PC-3 (cell line): Measurements from ENCODE around the gene TOMM22. TPM values are rescaled to one million over a fixed set of nuclear protein-coding genes. Genes with fewer than 3 reads are reported as not detected.

Source experiments
- ATAC-seq: fragments of 200-7000 bp; cut with Tn5 transposase; 2 replicates; pipeline ENCODE4 v1.9.1; 2020; ENCODE audit warnings: mild to moderate bottlenecking, moderate library complexity
- BruUV-seq: library from RNA; stranded (reverse); fragments of 400-500 nt; replicated peaks from 2 replicates; lab custom pipeline; 2021; lab: Mats Ljungman, UMichigan
- CTCF ChIA-PET: fragments of 300-600 bp; sonication (Branson Sonifier 250); formaldehyde crosslinking; loops from one replicate; lab custom pipeline; 2022; ENCODE audit warnings: antibody characterized with exemption; lab: Charles Lee
- POLR2A ChIA-PET: fragments of 300-600 bp; sonication (Branson Sonifier 250); formaldehyde crosslinking; loops from one replicate; lab custom pipeline; 2022; ENCODE audit warnings: antibody characterized with exemption; ENCODE audit not compliant: unreplicated experiment; lab: Charles Lee
- DNase-seq: peaks from one replicate; pipeline ENCODE4 v3.0.0-alpha.2; 2015
- H2AFZ ChIP-seq: fragments of 300-600 bp; sonication (generic); 2 replicates; pipeline ENCODE4 v1.6.0; 2016; ENCODE audit warnings: antibody characterized with exemption, low read length
- H3F3A ChIP-seq: fragments of 300-600 bp; sonication (generic); one replicate; pipeline ENCODE4 v1.6.0; 2017; ENCODE audit warnings: antibody characterized with exemption, low read length, control low read depth, mild to moderate bottlenecking; ENCODE audit not compliant: unreplicated experiment
- H3K27ac ChIP-seq: fragments of 300-600 bp; sonication (generic); 2 replicates; pipeline ENCODE4 v1.5.1; 2016; ENCODE audit warnings: mild to moderate bottlenecking, low read length
- H3K27me3 ChIP-seq: fragments of 300-600 bp; sonication (generic); 2 replicates; pipeline ENCODE4 v1.6.1; 2016; ENCODE audit warnings: low read length, mixed read lengths
- H3K36me3 ChIP-seq: fragments of 300-600 bp; sonication (generic); 2 replicates; pipeline ENCODE4 v1.6.1; 2016; ENCODE audit warnings: low read depth, mixed run types, low read length, mixed read lengths
- H3K4me1 ChIP-seq: fragments of 300-600 bp; sonication (generic); 2 replicates; pipeline ENCODE4 v1.5.1; 2016; ENCODE audit warnings: low read length; ENCODE audit not compliant: insufficient read depth
- H3K4me2 ChIP-seq: fragments of 300-600 bp; sonication (generic); 2 replicates; pipeline ENCODE4 v1.6.0; 2016; ENCODE audit warnings: low read length
- H3K4me3 ChIP-seq: fragments of 300-600 bp; sonication (generic); 2 replicates; pipeline ENCODE4 v1.5.1; 2016; ENCODE audit warnings: mild to moderate bottlenecking, low read length, mixed read lengths
- H3K79me2 ChIP-seq: fragments of 300-600 bp; sonication (generic); 2 replicates; pipeline ENCODE4 v1.6.1; 2017; ENCODE audit warnings: low read length, mixed read lengths
- H3K9ac ChIP-seq: fragments of 300-600 bp; sonication (generic); 2 replicates; pipeline ENCODE4 v1.6.0; 2016; ENCODE audit warnings: mild to moderate bottlenecking, low read length
- H3K9me2 ChIP-seq: fragments of 300-600 bp; sonication (generic); replicated peaks from 2 replicates; pipeline ENCODE4 v1.6.1; 2016; ENCODE audit warnings: mixed run types, low read length, mixed read lengths
- H3K9me3 ChIP-seq: fragments of 300-600 bp; sonication (generic); 2 replicates; pipeline ENCODE4 v1.6.1; 2016; ENCODE audit warnings: low read length, mixed read lengths
- H4K20me1 ChIP-seq: fragments of 300-600 bp; sonication (generic); 2 replicates; pipeline ENCODE4 v1.6.1; 2016; ENCODE audit warnings: low read length, mixed read lengths
- CTCF ChIP-seq: fragments of 300-600 bp; sonication (generic); conservative IDR thresholded peaks from 2 replicates; pipeline ENCODE4 v1.5.1; 2017; ENCODE audit warnings: antibody characterized with exemption, low read depth, mild to moderate bottlenecking, low read length
- EZH2 ChIP-seq: fragments of 300-600 bp; sonication (generic); IDR thresholded peaks from one replicate; pipeline ENCODE4 v1.6.1; 2017; ENCODE audit warnings: antibody characterized with exemption, mild to moderate bottlenecking, low read length; ENCODE audit not compliant: unreplicated experiment
- EZH2phosphoT487 ChIP-seq: fragments of 300-600 bp; sonication (generic); IDR thresholded peaks from 2 replicates; pipeline ENCODE4 v1.6.1; 2018; ENCODE audit warnings: mild to moderate bottlenecking, antibody characterized with exemption, low read length, borderline replicate concordance
- intact Hi-C: fragments of 100-400 bp; cut with micrococcal nuclease; formaldehyde crosslinking; loops from 2 replicates; pipeline ENCODE4 v1.9.0; 2023
- total RNA-seq: library from RNA; depleted of rRNA; stranded (reverse); fragments of >200 nt; gene quantifications from 2 replicates; pipeline ENCODE4 v1.2.3, GENCODE V29; 2014

The TOMM22 gene
- total RNA-seq, 1 experiment from 2014 or later = 82.3 TPM

- Histone ChIP-seq H3K4me3 (no peak overlapping the region), H3K9me2 (no peaks in the 10 kb centered on the region), H3K9me3 (no peaks in the 10 kb centered on the region), H3K36me3 (0 out of 2 replicates have a peak, but pooled peaks cover 3% of the 10 kb centered on the region), H2AFZ (no peak overlapping the region), H3K4me2 (no peak overlapping the region), H3K79me2 (peaks cover 100% of the 10 kb centered on the region), H4K20me1 (peaks cover 60% of the 10 kb centered on the region), H3F3A (no peaks in the 10 kb centered on the region), H3K4me1 (peaks cover 28% of the 10 kb centered on the region), H3K27me3 (no peaks in the 10 kb centered on the region), H3K27ac (no peak overlapping the region), H3K9ac (no peak overlapping the region)
- ChIA-PET CTCF (no interaction called here), POLR2A (no interaction called here)
- intact Hi-C loops = no loop called here
- DNase-seq = peak; percentile 45
- no peak for ATAC-seq
- BruUV-seq = no TSS peak
- no peak for TF ChIP-seq EZH2phosphoT487
- TF ChIP-seq EZH2 = no peak
- no peak for TF ChIP-seq CTCF
These were observed 29.1 kb downstream of the TOMM22 start for GRCh38 chr22:38710866-38711265.

GRCh38 chr22:38712486-38713207, 30.9 kb downstream of the TOMM22 start:
- no peak overlapping the region for H3K4me3 ChIP-seq
- peaks cover 51% of the 10 kb centered on the region for H4K20me1 ChIP-seq
- no peak for DNase-seq
- peaks cover 10% of the 10 kb centered on the region; the same call in 1 of the 2 replicates for H3K36me3 ChIP-seq
- TF ChIP-seq CTCF (no peak), EZH2 (no peak), EZH2phosphoT487 (no peak)
- no peaks in the 10 kb centered on the region for H3K9me2 ChIP-seq
- BruUV-seq = no TSS peak
- no peak overlapping the region for H3K27ac ChIP-seq
- peaks cover 83% of the 10 kb centered on the region for H3K79me2 ChIP-seq
- H3K4me2 ChIP-seq = no peak overlapping the region
- no peaks in the 10 kb centered on the region for H3K27me3 ChIP-seq
- intact Hi-C loops = no loop called here
- ATAC-seq = no peak
- no peak overlapping the region for H3K9ac ChIP-seq
- no peak overlapping the region for H2AFZ ChIP-seq
- H3K9me3 ChIP-seq = no peaks in the 10 kb centered on the region
- H3F3A ChIP-seq = no peaks in the 10 kb centered on the region
- CTCF ChIA-PET = no interaction called here
- POLR2A ChIA-PET = no interaction called here
- H3K4me1 ChIP-seq = peaks cover 21% of the 10 kb centered on the region

GRCh38 chr22:38713921-38714320, 32.2 kb downstream of the TOMM22 start:
- intact Hi-C loops = no loop called here
- H3K79me2 ChIP-seq = peaks cover 70% of the 10 kb centered on the region
- TF ChIP-seq EZH2phosphoT487 = no peak
- TF ChIP-seq EZH2 = no peak
- TF ChIP-seq CTCF = no peak
- H2AFZ ChIP-seq = no peak overlapping the region
- peaks cover 39% of the 10 kb centered on the region for H4K20me1 ChIP-seq
- peaks cover 10% of the 10 kb centered on the region; the same call in 1 of the 2 replicates for H3K36me3 ChIP-seq
- ChIA-PET CTCF (interaction anchor here (0.6 kb wide), 1 partner anchor 56 kb away, joined by 3 read pairs; no protein-coding TSS in a partner anchor), POLR2A (no interaction called here)
- H3K9me2 ChIP-seq = no peaks in the 10 kb centered on the region
- H3K9me3 ChIP-seq = no peaks in the 10 kb centered on the region
- H3F3A ChIP-seq = no peaks in the 10 kb centered on the region
- DNase-seq = no peak
- no peaks in the 10 kb centered on the region for H3K27me3 ChIP-seq
- H3K4me2 ChIP-seq = no peak overlapping the region
- H3K27ac ChIP-seq = no peak overlapping the region
- H3K4me1 ChIP-seq = peaks cover 24% of the 10 kb centered on the region
- BruUV-seq = no TSS peak
- H3K4me3 ChIP-seq = no peak overlapping the region
- no peak overlapping the region for H3K9ac ChIP-seq
- ATAC-seq = no peak
